Measurements from ENCODE around the gene RNPC3. TPM values are rescaled to one million over a fixed set of nuclear protein-coding genes. Genes with fewer than 3 reads are reported as not detected.
"Not testable (repeated sequence)": the region's sequence is repeated elsewhere in the genome, so short reads cannot be mapped to it uniquely, and the experiment has no call there.

The RNPC3 gene
- total RNA-seq, 4 donors from 2014 or later: 40.4 to 172 (median 70.6) TPM

- intact Hi-C loops (cut with DNase I; ENCODE audit: low total_unique reads): no loop called here
- WGBS, 2 donors (ENCODE audit: low coverage in 1 of 2): 93 to 100% methylated on average over 2 to 6 of the region's 7 CpGs
These were observed 44.0 kb downstream of the RNPC3 start for GRCh38 chr1:103569493-103569892.

GRCh38 chr1:103571289-103571688, 45.8 kb downstream of the RNPC3 start, which contains the start of gene AMY2B:
Gene AMY2B (plus strand): TSS chr1:103571589. CDS start chr1:103571603, 14 bp downstream.
- H3K36me3 ChIP-seq; H3K9me3 ChIP-seq; intact Hi-C loops (cut with DNase I; ENCODE audit: low total_unique reads); DNase-seq; H3K27me3 ChIP-seq; in situ Hi-C loops (cut with MboI; ENCODE audit: low pct_ligation_motif_present in 1 of 4, low pct_unique_long_range_greater_than_20kb in 1 of 4, low sequenced_read_pairs in 3 of 4); H3K4me1 ChIP-seq; H3K4me3 ChIP-seq; H3K27ac ChIP-seq: not testable (repeated sequence)
- WGBS, 2 donors (ENCODE audit: low coverage in 1 of 2): 93% methylated on average over 1 to 2 of the region's 2 CpGs

More at GRCh38 chr1:103569493-103569892, 44.0 kb downstream of the RNPC3 start:
- H3K4me1 ChIP-seq: no peaks in the 10 kb centered on the region
- in situ Hi-C loops (cut with MboI; ENCODE audit: low pct_ligation_motif_present in 1 of 4, low pct_unique_long_range_greater_than_20kb in 1 of 4, low sequenced_read_pairs in 3 of 4): no loop called here
- TF ChIP-seq POLR2A (IDR thresholded peaks at IDR 0.05) (no peak), CTCF (IDR thresholded peaks at IDR 0.05) (no peak), EP300 (IDR thresholded peaks at IDR 0.05; ENCODE audit: low read depth) (no peak), POLR2AphosphoS5 (IDR thresholded peaks at IDR 0.05) (no peak)
- no peaks in the 10 kb centered on the region for H3K27me3 ChIP-seq
- H3K9me3 ChIP-seq: no peaks in the 10 kb centered on the region
- no peak for DNase-seq
- H3K4me3 ChIP-seq: no peak overlapping the region
- no peaks in the 10 kb centered on the region for H3K36me3 ChIP-seq
- H3K27ac ChIP-seq: no peak overlapping the region

GRCh38 chr1:103576065-103576464, 50.6 kb downstream of the RNPC3 start:
- H3K36me3 ChIP-seq: peaks cover 0 to 4% (median 0%) of the 10 kb centered on the region in 4 donors
- no peak for DNase-seq
- H3K9me3 ChIP-seq: no peaks in the 10 kb centered on the region
- no peak overlapping the region for H3K4me3 ChIP-seq
- in situ Hi-C loops (cut with MboI; ENCODE audit: low pct_ligation_motif_present in 1 of 4, low pct_unique_long_range_greater_than_20kb in 1 of 4, low sequenced_read_pairs in 3 of 4) (no loop called here), intact Hi-C loops (cut with DNase I; ENCODE audit: low total_unique reads) (no loop called here)
- TF ChIP-seq POLR2AphosphoS5 (IDR thresholded peaks at IDR 0.05): no peak
- no peak for TF ChIP-seq POLR2A (IDR thresholded peaks at IDR 0.05)
- no peaks in the 10 kb centered on the region for H3K4me1 ChIP-seq
- H3K27me3 ChIP-seq: no peaks in the 10 kb centered on the region
- no peak overlapping the region for H3K27ac ChIP-seq

GRCh38 chr1:103576784-103577183, 51.3 kb downstream of the RNPC3 start:
- H3K9me3 ChIP-seq; intact Hi-C loops (cut with DNase I; ENCODE audit: low total_unique reads); DNase-seq; H3K4me3 ChIP-seq; H3K27me3 ChIP-seq; H3K4me1 ChIP-seq; H3K27ac ChIP-seq; H3K36me3 ChIP-seq; in situ Hi-C loops (cut with MboI; ENCODE audit: low pct_ligation_motif_present in 1 of 4, low pct_unique_long_range_greater_than_20kb in 1 of 4, low sequenced_read_pairs in 3 of 4): not testable (repeated sequence)
- WGBS, 2 donors (ENCODE audit: low coverage in 1 of 2): 93% methylated on average over 5 of the region's 5 CpGs; no CpG with 5 or more reads in 1 of the 2 donors

- DNase-seq: no peak
- Histone ChIP-seq H3K9me3 (no peaks in the 10 kb centered on the region), H3K4me1 (no peaks in the 10 kb centered on the region), H3K27me3 (no peaks in the 10 kb centered on the region), H3K36me3 (no peaks in the 10 kb centered on the region), H3K27ac (no peak overlapping the region), H3K4me3 (no peak overlapping the region)
- intact Hi-C loops (cut with DNase I; ENCODE audit: low total_unique reads): no loop called here
- TF ChIP-seq CTCF (IDR thresholded peaks at IDR 0.05): no peak
- no peak for TF ChIP-seq EP300 (IDR thresholded peaks at IDR 0.05; ENCODE audit: low read depth)
- no peak for TF ChIP-seq POLR2A (IDR thresholded peaks at IDR 0.05)
- TF ChIP-seq POLR2AphosphoS5 (IDR thresholded peaks at IDR 0.05): no peak
- in situ Hi-C loops (cut with MboI; ENCODE audit: low pct_ligation_motif_present in 1 of 4, low pct_unique_long_range_greater_than_20kb in 1 of 4, low sequenced_read_pairs in 3 of 4): no loop called here
- 44 to 65% methylated on average over 1 of the region's 1 CpG for WGBS, 2 donors (ENCODE audit: low coverage in 1 of 2)
These were observed 57.0 kb downstream of the RNPC3 start for GRCh38 chr1:103582464-103582863.

GRCh38 chr1:103583887-103584286, 58.4 kb downstream of the RNPC3 start:
- WGBS, 2 donors (ENCODE audit: low coverage in 1 of 2): 73 to 85% methylated on average over 3 of the region's 3 CpGs
- H3K27ac ChIP-seq: no peak overlapping the region
- H3K4me1 ChIP-seq: no peaks in the 10 kb centered on the region
- in situ Hi-C loops (cut with MboI; ENCODE audit: low pct_ligation_motif_present in 1 of 4, low pct_unique_long_range_greater_than_20kb in 1 of 4, low sequenced_read_pairs in 3 of 4): no loop called here
- H3K9me3 ChIP-seq: peaks cover 3 to 5% of the 10 kb centered on the region in 2 donors
- intact Hi-C loops (cut with DNase I; ENCODE audit: low total_unique reads): no loop called here
- no peaks in the 10 kb centered on the region for H3K27me3 ChIP-seq
- no peak overlapping the region for H3K4me3 ChIP-seq
- DNase-seq: no peak
- TF ChIP-seq POLR2A (IDR thresholded peaks at IDR 0.05) (no peak), CTCF (IDR thresholded peaks at IDR 0.05) (no peak), POLR2AphosphoS5 (IDR thresholded peaks at IDR 0.05) (no peak)
- H3K36me3 ChIP-seq: no peaks in the 10 kb centered on the region
